Measurements from ENCODE around the gene NES.

- TF ChIP-seq CTCF (IDR thresholded peaks at IDR 0.05; ENCODE audit: poor library complexity): peak; percentile 63
- no peak for TF ChIP-seq EZH2 (IDR thresholded peaks at IDR 0.05; ENCODE audit: borderline replicate concordance)
Observed at GRCh38 chr1:156726549-156727226, 49.5 kb upstream of the NES start.
